MV-4-11 (cell line): ENCODE results near the gene SACS.
A peak's percentile ranks its signal among the peaks of the same experiment; 100 is the strongest.

ENCODE experiments used
- DNase-seq: peaks from one replicate; lab custom pipeline; 2025; lab: John Stamatoyannopoulos, UW

The SACS gene

GRCh38 chr13:23433171-23434153, at the start of gene SACS:
SACS (minus strand) TSS chr13:23433702; CDS start chr13:23411239, 22,463 bp downstream.
- DNase-seq, result peak; percentile 8

GRCh38 chr13:23480324-23480723, 46.8 kb upstream of the SACS start:
- no peak for DNase-seq

- DNase-seq, result no peak
Observed at GRCh38 chr13:23477101-23477500, 43.6 kb upstream of the SACS start.

GRCh38 chr13:23473221-23473620, 39.7 kb upstream of the SACS start:
- DNase-seq, result no peak

GRCh38 chr13:23472189-23472588, 38.7 kb upstream of the SACS start:
- DNase-seq, result no peak

GRCh38 chr13:23470790-23471614, 37.5 kb upstream of the SACS start:
- no peak for DNase-seq

- DNase-seq, result no peak
Observed at GRCh38 chr13:23469951-23470421, 36.5 kb upstream of the SACS start.

GRCh38 chr13:23468811-23469210, 35.3 kb upstream of the SACS start:
- DNase-seq, result no peak

- DNase-seq, result no peak
Observed at GRCh38 chr13:23467932-23468278, 34.4 kb upstream of the SACS start.

GRCh38 chr13:23467048-23467931, 33.8 kb upstream of the SACS start:
- peak; percentile 15 for DNase-seq

- DNase-seq, result peak; percentile 69
Observed at GRCh38 chr13:23466144-23467002, 32.9 kb upstream of the SACS start.

- no peak for DNase-seq
Observed at GRCh38 chr13:23463661-23464060, 30.2 kb upstream of the SACS start.

GRCh38 chr13:23462815-23463559, 29.5 kb upstream of the SACS start:
- DNase-seq, result peak; percentile 39

- DNase-seq, result peak; percentile 68
Observed at GRCh38 chr13:23461544-23461943, 28.0 kb upstream of the SACS start.

GRCh38 chr13:23460921-23461320, 27.4 kb upstream of the SACS start:
- DNase-seq, result peak; percentile 62

- peak; percentile 99 for DNase-seq
Observed at GRCh38 chr13:23460309-23460708, 26.8 kb upstream of the SACS start.

- DNase-seq, result no peak
Observed at GRCh38 chr13:23458989-23459388, 25.5 kb upstream of the SACS start.

GRCh38 chr13:23456437-23457210, 23.1 kb upstream of the SACS start:
- DNase-seq, result no peak
